WTC11 (cell line): Measurements from ENCODE around the gene DPF1. TPM values are rescaled to one million over a fixed set of nuclear protein-coding genes. Genes with fewer than 3 reads are reported as not detected.
A peak's percentile ranks its signal among the peaks of the same experiment; 100 is the strongest.

Experiments used
- ATAC-seq: fragments of 200-7000 bp; cut with Tn5 transposase; 2 replicates; pipeline ENCODE4 v1.10.0; 2021; ENCODE audit warnings: mild to moderate bottlenecking, moderate library complexity
- CTCF ChIA-PET: fragments of 300-600 bp; sonication (Branson Sonifier 250); formaldehyde crosslinking; loops from one replicate; lab custom pipeline; 2021; ENCODE audit warnings: antibody characterized with exemption; lab: Charles Lee
- POLR2A ChIA-PET: fragments of 350-600 bp; sonication (Branson Sonifier 250); formaldehyde crosslinking; loops from one replicate; lab custom pipeline; 2021; ENCODE audit warnings: antibody characterized with exemption; lab: Charles Lee
- DNase-seq: peaks from one replicate; pipeline ENCODE4 v3.0.0; 2021; ENCODE audit warnings: low spot score
- H3K27ac Mint-ChIP-seq: 2 replicates; pipeline ENCODE4 v1.8.0; 2021; ENCODE audit warnings: mixed read lengths
- H3K27me3 Mint-ChIP-seq: 2 replicates; pipeline ENCODE4 v1.8.0; 2021; ENCODE audit warnings: low read depth, mild to moderate bottlenecking, moderate library complexity, mixed read lengths
- H3K36me3 Mint-ChIP-seq: 2 replicates; pipeline ENCODE4 v1.8.0; 2021; ENCODE audit warnings: mixed read lengths
- H3K4me1 Mint-ChIP-seq: 2 replicates; pipeline ENCODE4 v1.8.0; 2022; ENCODE audit warnings: mixed read lengths
- H3K4me3 Mint-ChIP-seq: 2 replicates; pipeline ENCODE4 v1.8.0; 2021; ENCODE audit warnings: mild to moderate bottlenecking, moderate library complexity, mixed read lengths
- H3K9me3 Mint-ChIP-seq: 2 replicates; pipeline ENCODE4 v1.8.0; 2021; ENCODE audit warnings: mixed read lengths
- FOXP1 ChIP-seq: sonication (generic); formaldehyde crosslinking; IDR thresholded peaks from 2 replicates; pipeline ENCODE4 v1.8.0; 2022; ENCODE audit warnings: missing genetic modification reagents, mild to moderate bottlenecking, moderate library complexity, borderline replicate concordance
- HMGA2 ChIP-seq: fragments of 250-450 bp; sonication (Bioruptor Pico); IDR thresholded peaks from 2 replicates; pipeline ENCODE4 v1.4.0; 2021; ENCODE audit warnings: mild to moderate bottlenecking, moderate library complexity
- MXD4 ChIP-seq: fragments of 250-450 bp; sonication (Bioruptor Pico); IDR thresholded peaks from 2 replicates; pipeline ENCODE4 v1.8.0; 2021; ENCODE audit warnings: mild to moderate bottlenecking, moderate library complexity, borderline replicate concordance
- NFE2L1 ChIP-seq: sonication (generic); formaldehyde crosslinking; IDR thresholded peaks from 2 replicates; pipeline ENCODE4 v1.8.1; 2023; ENCODE audit warnings: missing genetic modification reagents
- TCF7 ChIP-seq: sonication (generic); formaldehyde crosslinking; IDR thresholded peaks from 2 replicates; pipeline ENCODE4 v1.8.0; 2022; ENCODE audit warnings: mild to moderate bottlenecking, low read depth, missing genetic modification reagents, moderate library complexity
- ZNF121 ChIP-seq: sonication (generic); formaldehyde crosslinking; IDR thresholded peaks from 2 replicates; pipeline ENCODE4 v1.8.0; 2023; ENCODE audit warnings: missing genetic modification reagents
- ZNF138 ChIP-seq: sonication (generic); formaldehyde crosslinking; conservative IDR thresholded peaks from 2 replicates; pipeline ENCODE4 v1.8.1; 2022; ENCODE audit warnings: mild to moderate bottlenecking, moderate library complexity, missing genetic modification reagents
- ZNF671 ChIP-seq: fragments of 250-450 bp; sonication (Bioruptor Pico); IDR thresholded peaks from 2 replicates; pipeline ENCODE4 v1.8.0; 2021; ENCODE audit warnings: mild to moderate bottlenecking
- total RNA-seq: library from RNA; stranded (reverse); gene quantifications from 3 replicates; pipeline ENCODE4 v1.2.3, GENCODE V29; 2021
- TF ChIP-seq, protein P1 (sequence below): sonication (generic); formaldehyde crosslinking; IDR thresholded peaks from 2 replicates; pipeline ENCODE4 v1.8.1; 2023; ENCODE audit warnings: mild to moderate bottlenecking, moderate library complexity, missing genetic modification reagents
- TF ChIP-seq, protein P2 (sequence below): sonication (generic); formaldehyde crosslinking; IDR thresholded peaks from 2 replicates; pipeline ENCODE4 v1.8.1; 2023; ENCODE audit warnings: mild to moderate bottlenecking, missing genetic modification reagents
- TF ChIP-seq, protein P3 (sequence below): sonication (generic); formaldehyde crosslinking; IDR thresholded peaks from 2 replicates; pipeline ENCODE4 v1.8.0; 2022; ENCODE audit warnings: missing genetic modification reagents
- TF ChIP-seq, protein P4 (sequence below): fragments of 200-600 bp; IDR thresholded peaks from 2 replicates; pipeline ENCODE4 v1.8.0; 2022; ENCODE audit warnings: antibody characterized with exemption
- TF ChIP-seq, protein P5 (sequence below): sonication (generic); formaldehyde crosslinking; IDR thresholded peaks from 2 replicates; pipeline ENCODE4 v1.8.1; 2022; ENCODE audit warnings: low read depth, missing genetic modification reagents, borderline replicate concordance
- TF ChIP-seq, protein P6 (sequence below): fragments of 250-450 bp; sonication (Bioruptor Pico); conservative IDR thresholded peaks from 2 replicates; pipeline ENCODE4 v1.9.0; 2021; ENCODE audit warnings: mild to moderate bottlenecking

DPF1 gene
- total RNA-seq, 1 experiment from 2014 or later, result 6.8 TPM

DNA sequence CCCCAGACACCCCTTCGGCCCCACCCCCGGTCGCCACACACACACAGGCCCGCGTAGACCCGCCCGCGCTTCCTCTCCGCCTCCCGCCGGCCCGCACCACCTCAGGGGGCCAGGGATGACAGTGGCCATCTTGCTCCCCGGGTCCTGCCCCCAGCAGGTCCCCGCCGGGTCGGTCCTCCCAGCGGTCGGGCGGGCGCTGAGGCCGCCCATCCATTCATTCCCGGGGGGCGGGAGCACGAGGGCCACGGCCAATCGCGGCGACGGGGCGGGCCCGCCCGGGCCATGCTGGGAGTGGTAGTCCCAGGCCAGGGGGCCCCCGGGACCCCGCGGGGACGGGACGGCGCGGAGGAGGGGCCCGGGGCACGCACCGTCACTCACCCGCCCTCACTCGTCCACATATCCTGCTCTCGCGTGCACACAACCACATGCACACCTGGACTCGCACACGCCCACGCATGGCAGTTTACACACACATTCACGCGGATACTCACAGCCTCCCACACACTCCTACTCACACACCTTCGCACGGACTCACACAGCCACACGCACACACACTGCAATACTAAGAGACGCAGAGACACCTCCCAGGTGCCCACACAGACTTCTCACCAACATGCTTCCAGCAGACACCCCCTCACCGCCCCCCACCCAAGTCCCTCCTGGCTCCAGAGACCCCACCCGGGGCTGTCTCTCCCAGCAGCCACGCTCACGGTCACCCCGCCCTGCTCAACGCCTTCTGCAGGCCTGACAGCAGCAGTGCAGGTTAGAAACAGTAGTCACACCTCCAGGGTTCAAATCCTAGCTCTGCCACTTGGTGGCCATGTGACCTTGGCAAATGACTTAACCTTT lies at the start of gene DPF1 (continued):
- TF ChIP-seq, protein P1, sequence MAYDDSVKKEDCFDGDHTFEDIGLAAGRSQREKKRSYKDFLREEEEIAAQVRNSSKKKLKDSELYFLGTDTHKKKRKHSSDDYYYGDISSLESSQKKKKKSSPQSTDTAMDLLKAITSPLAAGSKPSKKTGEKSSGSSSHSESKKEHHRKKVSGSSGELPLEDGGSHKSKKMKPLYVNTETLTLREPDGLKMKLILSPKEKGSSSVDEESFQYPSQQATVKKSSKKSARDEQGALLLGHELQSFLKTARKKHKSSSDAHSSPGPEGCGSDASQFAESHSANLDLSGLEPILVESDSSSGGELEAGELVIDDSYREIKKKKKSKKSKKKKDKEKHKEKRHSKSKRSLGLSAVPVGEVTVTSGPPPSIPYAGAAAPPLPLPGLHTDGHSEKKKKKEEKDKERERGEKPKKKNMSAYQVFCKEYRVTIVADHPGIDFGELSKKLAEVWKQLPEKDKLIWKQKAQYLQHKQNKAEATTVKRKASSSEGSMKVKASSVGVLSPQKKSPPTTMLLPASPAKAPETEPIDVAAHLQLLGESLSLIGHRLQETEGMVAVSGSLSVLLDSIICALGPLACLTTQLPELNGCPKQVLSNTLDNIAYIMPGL (CRISPR knock-in tag), result peak; percentile 51; the same call in 1 of the 2 replicates

DNA sequence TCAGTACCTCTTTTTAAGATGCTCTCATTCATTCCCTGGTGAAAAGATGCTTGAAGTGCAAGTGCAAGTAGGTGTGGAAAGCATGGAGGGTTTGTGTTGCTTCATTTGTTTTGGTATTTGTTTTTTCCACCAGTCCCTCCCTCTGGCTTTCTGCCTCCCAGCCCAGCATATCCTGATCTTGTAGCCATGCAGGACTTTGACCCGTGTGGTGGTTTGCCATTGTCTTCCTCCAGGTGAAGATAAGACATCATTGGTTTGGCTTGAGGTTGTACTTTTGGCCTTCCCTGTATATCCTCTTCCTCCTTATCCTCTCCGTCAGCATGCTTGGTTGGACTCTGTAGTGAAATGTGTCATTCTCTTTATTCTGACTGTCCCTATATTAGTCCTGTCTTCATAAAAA lies 49.5 kb upstream of the DPF1 start:
- Mint-ChIP-seq H3K36me3 (peaks cover 13% of the 10 kb centered on the region), H3K4me1 (peaks cover 24% of the 10 kb centered on the region), H3K9me3 (no peaks in the 10 kb centered on the region), H3K4me3 (no peak overlapping the region), H3K27me3 (no peaks in the 10 kb centered on the region), H3K27ac (peak overlapping the region; percentile 47)
- ChIA-PET POLR2A (no interaction called here), CTCF (interaction anchor here (1.3 kb wide), 1 partner anchor 29 kb away, joined by 5 read pairs; no protein-coding TSS in a partner anchor)
- no peak for DNase-seq
- no peak for TF ChIP-seq MXD4 (CRISPR knock-in tag)
- TF ChIP-seq FOXP1 (CRISPR knock-in tag), result no peak
- TF ChIP-seq, protein P2, sequence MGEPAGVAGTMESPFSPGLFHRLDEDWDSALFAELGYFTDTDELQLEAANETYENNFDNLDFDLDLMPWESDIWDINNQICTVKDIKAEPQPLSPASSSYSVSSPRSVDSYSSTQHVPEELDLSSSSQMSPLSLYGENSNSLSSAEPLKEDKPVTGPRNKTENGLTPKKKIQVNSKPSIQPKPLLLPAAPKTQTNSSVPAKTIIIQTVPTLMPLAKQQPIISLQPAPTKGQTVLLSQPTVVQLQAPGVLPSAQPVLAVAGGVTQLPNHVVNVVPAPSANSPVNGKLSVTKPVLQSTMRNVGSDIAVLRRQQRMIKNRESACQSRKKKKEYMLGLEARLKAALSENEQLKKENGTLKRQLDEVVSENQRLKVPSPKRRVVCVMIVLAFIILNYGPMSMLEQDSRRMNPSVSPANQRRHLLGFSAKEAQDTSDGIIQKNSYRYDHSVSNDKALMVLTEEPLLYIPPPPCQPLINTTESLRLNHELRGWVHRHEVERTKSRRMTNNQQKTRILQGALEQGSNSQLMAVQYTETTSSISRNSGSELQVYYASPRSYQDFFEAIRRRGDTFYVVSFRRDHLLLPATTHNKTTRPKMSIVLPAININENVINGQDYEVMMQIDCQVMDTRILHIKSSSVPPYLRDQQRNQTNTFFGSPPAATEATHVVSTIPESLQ (CRISPR knock-in tag), result no peak
- TF ChIP-seq, protein P3, sequence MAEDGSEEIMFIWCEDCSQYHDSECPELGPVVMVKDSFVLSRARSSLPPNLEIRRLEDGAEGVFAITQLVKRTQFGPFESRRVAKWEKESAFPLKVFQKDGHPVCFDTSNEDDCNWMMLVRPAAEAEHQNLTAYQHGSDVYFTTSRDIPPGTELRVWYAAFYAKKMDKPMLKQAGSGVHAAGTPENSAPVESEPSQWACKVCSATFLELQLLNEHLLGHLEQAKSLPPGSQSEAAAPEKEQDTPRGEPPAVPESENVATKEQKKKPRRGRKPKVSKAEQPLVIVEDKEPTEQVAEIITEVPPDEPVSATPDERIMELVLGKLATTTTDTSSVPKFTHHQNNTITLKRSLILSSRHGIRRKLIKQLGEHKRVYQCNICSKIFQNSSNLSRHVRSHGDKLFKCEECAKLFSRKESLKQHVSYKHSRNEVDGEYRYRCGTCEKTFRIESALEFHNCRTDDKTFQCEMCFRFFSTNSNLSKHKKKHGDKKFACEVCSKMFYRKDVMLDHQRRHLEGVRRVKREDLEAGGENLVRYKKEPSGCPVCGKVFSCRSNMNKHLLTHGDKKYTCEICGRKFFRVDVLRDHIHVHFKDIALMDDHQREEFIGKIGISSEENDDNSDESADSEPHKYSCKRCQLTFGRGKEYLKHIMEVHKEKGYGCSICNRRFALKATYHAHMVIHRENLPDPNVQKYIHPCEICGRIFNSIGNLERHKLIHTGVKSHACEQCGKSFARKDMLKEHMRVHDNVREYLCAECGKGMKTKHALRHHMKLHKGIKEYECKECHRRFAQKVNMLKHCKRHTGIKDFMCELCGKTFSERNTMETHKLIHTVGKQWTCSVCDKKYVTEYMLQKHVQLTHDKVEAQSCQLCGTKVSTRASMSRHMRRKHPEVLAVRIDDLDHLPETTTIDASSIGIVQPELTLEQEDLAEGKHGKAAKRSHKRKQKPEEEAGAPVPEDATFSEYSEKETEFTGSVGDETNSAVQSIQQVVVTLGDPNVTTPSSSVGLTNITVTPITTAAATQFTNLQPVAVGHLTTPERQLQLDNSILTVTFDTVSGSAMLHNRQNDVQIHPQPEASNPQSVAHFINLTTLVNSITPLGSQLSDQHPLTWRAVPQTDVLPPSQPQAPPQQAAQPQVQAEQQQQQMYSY (CRISPR knock-in tag), result no peak
- ATAC-seq, result no peak

DNA sequence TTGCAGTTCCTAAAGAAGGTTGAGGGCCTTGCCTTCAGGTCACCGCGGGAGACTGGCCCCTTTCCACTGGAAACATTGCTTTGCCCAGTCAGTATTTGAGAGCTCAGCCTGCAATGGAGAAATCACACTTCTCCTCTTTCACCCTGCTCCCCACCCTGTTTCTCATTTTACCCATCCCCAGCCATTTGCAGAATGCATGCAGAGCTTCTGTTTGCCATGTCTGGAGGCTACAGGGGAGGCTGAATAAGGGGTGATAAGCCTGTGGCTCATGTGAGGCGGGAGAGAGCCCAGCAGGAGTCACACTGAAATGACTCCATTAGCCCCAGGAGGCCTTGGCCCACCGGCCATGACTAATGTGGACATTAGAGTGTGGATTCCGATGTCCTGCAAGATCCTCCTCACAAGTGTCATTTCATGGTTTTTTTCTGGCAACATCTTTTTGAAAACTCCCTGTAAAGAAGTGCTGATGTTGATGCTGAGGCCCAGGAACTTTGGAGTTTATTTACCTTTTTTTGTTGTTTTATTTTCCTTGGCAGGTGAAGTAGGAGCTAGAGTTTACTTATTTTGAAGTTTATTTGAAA lies 46.7 kb upstream of the DPF1 start:
- ChIA-PET CTCF (interaction anchor here (0.6 to 1.6 kb wide), 14 partner anchors 10 to 132 kb away, joined by 3 to 7 read pairs (median 4); partner anchors contain the start of genes C19orf33, FAM98C, PPP1R14A and PSMD8), POLR2A (interaction anchor here (0.6 kb wide), 1 partner anchor 117 kb away, joined by 3 read pairs; the partner anchor contains the start of gene GGN)
- Mint-ChIP-seq H3K4me1 (peaks cover 52% of the 10 kb centered on the region), H3K27ac (peak overlapping the region; percentile 94), H3K4me3 (no peak overlapping the region), H3K36me3 (peaks cover 13% of the 10 kb centered on the region), H3K9me3 (no peaks in the 10 kb centered on the region), H3K27me3 (no peaks in the 10 kb centered on the region)
- no peak for TF ChIP-seq ZNF138 (CRISPR knock-in tag)
- no peak for TF ChIP-seq TCF7 (CRISPR knock-in tag)
- no peak for TF ChIP-seq HMGA2 (CRISPR knock-in tag)
- TF ChIP-seq MXD4 (CRISPR knock-in tag), result no peak
- TF ChIP-seq, protein P4, sequence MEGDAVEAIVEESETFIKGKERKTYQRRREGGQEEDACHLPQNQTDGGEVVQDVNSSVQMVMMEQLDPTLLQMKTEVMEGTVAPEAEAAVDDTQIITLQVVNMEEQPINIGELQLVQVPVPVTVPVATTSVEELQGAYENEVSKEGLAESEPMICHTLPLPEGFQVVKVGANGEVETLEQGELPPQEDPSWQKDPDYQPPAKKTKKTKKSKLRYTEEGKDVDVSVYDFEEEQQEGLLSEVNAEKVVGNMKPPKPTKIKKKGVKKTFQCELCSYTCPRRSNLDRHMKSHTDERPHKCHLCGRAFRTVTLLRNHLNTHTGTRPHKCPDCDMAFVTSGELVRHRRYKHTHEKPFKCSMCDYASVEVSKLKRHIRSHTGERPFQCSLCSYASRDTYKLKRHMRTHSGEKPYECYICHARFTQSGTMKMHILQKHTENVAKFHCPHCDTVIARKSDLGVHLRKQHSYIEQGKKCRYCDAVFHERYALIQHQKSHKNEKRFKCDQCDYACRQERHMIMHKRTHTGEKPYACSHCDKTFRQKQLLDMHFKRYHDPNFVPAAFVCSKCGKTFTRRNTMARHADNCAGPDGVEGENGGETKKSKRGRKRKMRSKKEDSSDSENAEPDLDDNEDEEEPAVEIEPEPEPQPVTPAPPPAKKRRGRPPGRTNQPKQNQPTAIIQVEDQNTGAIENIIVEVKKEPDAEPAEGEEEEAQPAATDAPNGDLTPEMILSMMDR, result no peak
- TF ChIP-seq ZNF671 (CRISPR knock-in tag), result no peak
- no peak for TF ChIP-seq NFE2L1 (CRISPR knock-in tag)
- TF ChIP-seq, protein P5, sequence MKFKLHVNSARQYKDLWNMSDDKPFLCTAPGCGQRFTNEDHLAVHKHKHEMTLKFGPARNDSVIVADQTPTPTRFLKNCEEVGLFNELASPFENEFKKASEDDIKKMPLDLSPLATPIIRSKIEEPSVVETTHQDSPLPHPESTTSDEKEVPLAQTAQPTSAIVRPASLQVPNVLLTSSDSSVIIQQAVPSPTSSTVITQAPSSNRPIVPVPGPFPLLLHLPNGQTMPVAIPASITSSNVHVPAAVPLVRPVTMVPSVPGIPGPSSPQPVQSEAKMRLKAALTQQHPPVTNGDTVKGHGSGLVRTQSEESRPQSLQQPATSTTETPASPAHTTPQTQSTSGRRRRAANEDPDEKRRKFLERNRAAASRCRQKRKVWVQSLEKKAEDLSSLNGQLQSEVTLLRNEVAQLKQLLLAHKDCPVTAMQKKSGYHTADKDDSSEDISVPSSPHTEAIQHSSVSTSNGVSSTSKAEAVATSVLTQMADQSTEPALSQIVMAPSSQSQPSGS, result no peak
- no peak for TF ChIP-seq ZNF121 (CRISPR knock-in tag)
- TF ChIP-seq, protein P6, sequence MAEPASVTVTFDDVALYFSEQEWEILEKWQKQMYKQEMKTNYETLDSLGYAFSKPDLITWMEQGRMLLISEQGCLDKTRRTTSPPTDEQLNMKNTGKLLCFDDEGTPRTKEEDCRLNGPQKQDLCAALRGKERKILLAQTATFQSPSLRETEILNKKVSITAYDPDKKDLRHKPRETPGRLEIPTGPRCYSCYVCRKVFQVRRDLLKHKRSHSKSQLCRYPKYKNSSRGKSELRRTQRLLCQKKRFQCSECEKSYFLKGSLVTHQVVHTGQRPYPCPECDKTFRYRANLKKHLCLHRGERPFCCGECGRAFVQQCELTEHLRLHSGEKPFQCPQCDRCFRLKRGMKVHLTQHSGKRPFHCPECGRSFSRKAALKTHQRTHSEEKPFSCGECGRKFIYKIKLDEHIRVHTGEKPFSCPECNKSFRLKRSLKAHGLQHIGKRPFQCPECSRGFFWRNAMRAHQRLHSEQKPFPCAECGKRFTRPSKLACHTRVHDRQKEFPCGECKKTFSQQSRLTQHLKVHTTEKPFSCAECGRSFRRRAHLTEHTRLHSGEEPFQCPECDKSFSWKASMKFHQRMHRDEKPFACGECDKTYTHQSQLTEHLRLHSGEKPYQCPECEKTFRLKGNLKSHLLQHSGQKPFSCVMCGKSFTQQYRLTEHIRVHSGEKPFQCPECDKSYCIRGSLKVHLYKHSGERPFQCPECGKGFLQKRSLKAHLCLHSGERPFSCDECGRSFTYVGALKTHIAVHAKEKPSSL (CRISPR knock-in tag), result no peak
- no peak for DNase-seq
- no peak for ATAC-seq
